Kidney (tissue), 14 donors: Measurements from ENCODE around the gene MAS1. TPM values are rescaled to one million over a fixed set of nuclear protein-coding genes. Genes with fewer than 3 reads are reported as not detected.

ENCODE experiments used
- DNase-seq, 5 donors: peaks; one replicate each; pipeline ENCODE4 v3.0.0-alpha.2; 2013 to 2020
- FAIRE-seq: peaks from 2 replicates; lab custom pipeline; 2012; peaks lifted over from hg19 to GRCh38; lab: Jason Lieb, UNC
- H3K27ac ChIP-seq, 2 donors: one replicate each; pipeline ENCODE4 v1.7.0; 2013; ENCODE audit warnings: low read depth in 2 of 2, low read length in 2 of 2, inconsistent platforms in 1 of 2
- H3K27me3 ChIP-seq: one replicate; pipeline ENCODE4 v1.7.1; 2013; ENCODE audit warnings: low read length, inconsistent platforms; ENCODE audit not compliant: control insufficient read depth, insufficient read depth
- H3K36me3 ChIP-seq, 3 donors: one replicate each; pipeline versions ENCODE4 v1.7.0 to v1.7.1; 2013; ENCODE audit warnings: low read length in 3 of 3, control low read depth in 1 of 3, inconsistent platforms in 1 of 3; ENCODE audit not compliant: insufficient read depth in 3 of 3, control insufficient read depth in 2 of 3
- H3K4me1 ChIP-seq, 3 donors: one replicate each; pipeline versions ENCODE4 v1.7.0 to v1.7.1; 2013; ENCODE audit warnings: low read length in 3 of 3, inconsistent platforms in 1 of 3, low read depth in 1 of 3; ENCODE audit not compliant: control insufficient read depth in 2 of 3, insufficient read depth in 2 of 3
- H3K4me3 ChIP-seq, 3 donors: one replicate each; pipeline versions ENCODE4 v1.7.0 to v1.8.1; 2013; ENCODE audit warnings: low read length in 3 of 3, control low read depth in 1 of 3, inconsistent platforms in 1 of 3
- H3K9ac ChIP-seq, 3 donors: one replicate each; pipeline versions ENCODE4 v1.7.0 to v1.7.1; 2013; ENCODE audit warnings: low read length in 3 of 3, control low read depth in 1 of 3, inconsistent platforms in 1 of 3
- H3K9me3 ChIP-seq, 3 donors: one replicate each; pipeline versions ENCODE4 v1.7.0 to v1.7.1; 2013; ENCODE audit warnings: low read length in 3 of 3, control low read depth in 1 of 3, inconsistent platforms in 1 of 3; ENCODE audit not compliant: control insufficient read depth in 2 of 3, insufficient read depth in 1 of 3
- intact Hi-C: fragments of 100-400 bp; cut with DNase I; formaldehyde crosslinking; loops from one replicate; pipeline ENCODE4 v1.11.1; 2022
- polyA plus RNA-seq: library from polyadenylated mRNA; stranded (reverse); fragments of 350-450 nt; fragmentation: Illumina TruSeq; extraction: RNeasy Lipid Tissue Mini Kit (QIAGEN cat#74804); gene quantifications from one replicate; pipeline ENCODE4 v1.2.3, GENCODE V29; 2014; ENCODE audit warnings: low read depth, low replicate concordance; ENCODE audit not compliant: insufficient read depth
- total RNA-seq: library from RNA; stranded (reverse); fragmentation: NEBNext Ultra II Directional; extraction: Animal tissue kit (Norgen Biotek cat#: 25700); gene quantifications from one replicate; pipeline ENCODE4 v1.2.1, GENCODE V29; 2021
- TF ChIP-seq, protein P1 (sequence below): IDR thresholded peaks from 3 replicates; pipeline ENCODE4 v1.5.1; 2012; ENCODE audit warnings: mild to moderate bottlenecking, moderate library complexity, borderline replicate concordance; ENCODE audit not compliant: insufficient read depth; ENCODE audit errors: extremely low read depth
- donor health status: control.
- donor health status: control.
- donor health status: control.
- donor health status: control.
- donor health status: control.
- donor health status: DM: yes; HTN: yes; CAD: no.
- donor health status: Normal renal cell carcinoma (clear cell type).

Gene MAS1
- total and polyA plus RNA-seq, 2 donors from 2014 or later = not detected

DNA sequence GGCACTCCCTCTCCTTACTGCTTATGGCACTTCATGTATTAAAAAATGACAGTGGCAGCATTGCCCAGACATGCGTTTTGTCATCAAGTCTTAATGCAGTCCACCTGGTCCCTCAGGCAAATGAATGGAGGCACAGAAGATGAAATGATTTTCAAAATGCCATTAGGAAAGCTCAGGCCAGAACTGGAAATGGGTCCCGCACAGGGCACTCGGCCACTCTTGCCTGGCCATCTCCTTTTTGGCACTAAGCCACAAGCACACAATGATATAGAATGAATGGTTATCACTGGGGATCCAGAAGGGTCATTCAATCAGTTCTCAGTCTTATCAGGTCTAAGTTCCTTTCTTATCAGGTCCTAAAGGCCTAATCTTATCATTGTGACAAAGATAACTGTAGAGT lies 15.6 kb downstream of the MAS1 start:
- Histone ChIP-seq H3K9ac (no peak overlapping the region), H3K4me3 (no peak overlapping the region), H3K27me3 (no peaks in the 10 kb centered on the region), H3K9me3 (no peaks in the 10 kb centered on the region), H3K4me1 (no peaks in the 10 kb centered on the region), H3K36me3 (no peaks in the 10 kb centered on the region), H3K27ac (no peak overlapping the region)
- FAIRE-seq (no peak), DNase-seq (no peak)
- TF ChIP-seq, protein P1, sequence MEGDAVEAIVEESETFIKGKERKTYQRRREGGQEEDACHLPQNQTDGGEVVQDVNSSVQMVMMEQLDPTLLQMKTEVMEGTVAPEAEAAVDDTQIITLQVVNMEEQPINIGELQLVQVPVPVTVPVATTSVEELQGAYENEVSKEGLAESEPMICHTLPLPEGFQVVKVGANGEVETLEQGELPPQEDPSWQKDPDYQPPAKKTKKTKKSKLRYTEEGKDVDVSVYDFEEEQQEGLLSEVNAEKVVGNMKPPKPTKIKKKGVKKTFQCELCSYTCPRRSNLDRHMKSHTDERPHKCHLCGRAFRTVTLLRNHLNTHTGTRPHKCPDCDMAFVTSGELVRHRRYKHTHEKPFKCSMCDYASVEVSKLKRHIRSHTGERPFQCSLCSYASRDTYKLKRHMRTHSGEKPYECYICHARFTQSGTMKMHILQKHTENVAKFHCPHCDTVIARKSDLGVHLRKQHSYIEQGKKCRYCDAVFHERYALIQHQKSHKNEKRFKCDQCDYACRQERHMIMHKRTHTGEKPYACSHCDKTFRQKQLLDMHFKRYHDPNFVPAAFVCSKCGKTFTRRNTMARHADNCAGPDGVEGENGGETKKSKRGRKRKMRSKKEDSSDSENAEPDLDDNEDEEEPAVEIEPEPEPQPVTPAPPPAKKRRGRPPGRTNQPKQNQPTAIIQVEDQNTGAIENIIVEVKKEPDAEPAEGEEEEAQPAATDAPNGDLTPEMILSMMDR = no peak
- intact Hi-C loops = no loop called here

DNA sequence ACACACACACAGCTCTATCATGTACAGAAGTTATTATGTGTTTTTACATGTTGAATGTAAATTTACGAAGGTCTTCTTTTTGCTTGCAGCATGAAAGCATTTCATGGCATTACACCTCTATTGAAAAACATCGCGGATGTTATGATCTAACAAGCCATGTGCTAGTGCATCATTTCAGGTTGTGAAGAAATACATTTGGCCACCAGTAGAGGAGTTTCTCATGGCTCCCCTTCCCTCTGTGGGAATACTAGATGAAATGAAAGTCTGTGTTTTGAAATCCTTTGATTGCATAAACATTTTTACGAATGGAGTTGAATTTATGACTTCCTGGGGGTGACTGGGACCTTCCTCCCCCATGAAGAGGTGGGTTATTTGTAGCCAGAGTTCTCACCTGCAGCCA lies 17.7 kb downstream of the MAS1 start:
- H3K9ac ChIP-seq = no peak overlapping the region
- DNase-seq (no peak), FAIRE-seq (no peak)
- H3K27me3 ChIP-seq = no peaks in the 10 kb centered on the region
- no peaks in the 10 kb centered on the region for H3K36me3 ChIP-seq
- H3K9me3 ChIP-seq = no peaks in the 10 kb centered on the region
- TF ChIP-seq, protein P1 = no peak
- no peak overlapping the region for H3K27ac ChIP-seq
- H3K4me3 ChIP-seq = no peak overlapping the region
- intact Hi-C loops = no loop called here
- H3K4me1 ChIP-seq = no peaks in the 10 kb centered on the region

DNA sequence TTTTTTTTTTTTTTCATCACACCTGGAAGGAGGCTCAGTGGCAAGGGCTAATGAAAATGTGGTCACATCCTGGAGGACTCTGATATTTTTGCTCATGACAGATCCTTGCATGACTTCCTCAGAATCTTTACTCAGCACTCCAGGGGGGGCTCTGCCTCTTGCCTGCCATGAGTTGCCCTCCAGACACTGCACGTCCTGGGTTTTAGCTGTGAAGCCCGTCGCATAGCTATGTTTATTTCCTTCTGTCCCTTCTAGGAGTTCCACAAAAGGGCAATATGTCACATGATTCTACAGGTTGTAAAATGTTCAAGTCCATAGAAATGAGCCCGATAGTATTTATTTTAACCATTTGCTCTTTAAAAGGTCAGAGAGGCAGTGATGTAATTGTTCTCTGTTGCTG lies 18.2 kb downstream of the MAS1 start:
- Histone ChIP-seq H3K9me3 (no peaks in the 10 kb centered on the region), H3K27ac (no peak overlapping the region), H3K4me3 (no peak overlapping the region), H3K36me3 (no peaks in the 10 kb centered on the region), H3K4me1 (no peaks in the 10 kb centered on the region), H3K27me3 (no peaks in the 10 kb centered on the region), H3K9ac (no peak overlapping the region)
- DNase-seq (no peak), FAIRE-seq (no peak)
- intact Hi-C loops = no loop called here
- TF ChIP-seq, protein P1 = no peak

DNA sequence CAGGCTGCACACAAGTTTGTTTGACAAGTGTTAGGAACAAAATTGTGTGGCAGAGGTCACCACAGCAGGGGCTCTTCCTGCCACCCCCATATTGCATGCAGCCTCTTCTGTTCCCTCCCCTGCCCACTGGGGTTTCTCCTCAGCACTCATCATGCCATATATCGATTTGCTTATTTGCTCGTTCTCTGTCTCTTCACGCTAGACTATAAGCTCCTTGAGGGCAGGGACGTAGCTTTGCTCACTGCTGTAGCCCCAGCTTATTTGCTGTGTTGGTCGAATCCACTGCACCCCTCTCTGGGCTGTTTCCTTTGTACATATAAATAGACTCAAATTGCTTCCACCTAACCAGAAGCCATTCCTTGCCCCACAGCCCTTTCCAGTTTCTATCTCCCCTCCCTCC lies 19.6 kb downstream of the MAS1 start:
- intact Hi-C loops = no loop called here
- no peak for DNase-seq
- Histone ChIP-seq H3K4me3 (no peak overlapping the region), H3K9ac (no peak overlapping the region), H3K9me3 (no peaks in the 10 kb centered on the region), H3K36me3 (no peaks in the 10 kb centered on the region), H3K27ac (no peak overlapping the region), H3K27me3 (no peaks in the 10 kb centered on the region), H3K4me1 (no peaks in the 10 kb centered on the region)
- FAIRE-seq = no peak
- TF ChIP-seq, protein P1 = no peak
